ENCODE measurements around the gene VPS37B.

Gene VPS37B

GRCh38 chr12:122867691-122868461 lies 28.0 kb downstream of the VPS37B start:
- no peak for TF ChIP-seq CREB5 (CRISPR knock-in tag; IDR thresholded peaks at IDR 0.05; ENCODE audit: low read depth)
- no peak for TF ChIP-seq ESRRG (CRISPR knock-in tag; IDR thresholded peaks at IDR 0.05)
- TF ChIP-seq RARB (CRISPR knock-in tag; IDR thresholded peaks at IDR 0.05), result no peak
- no peak for TF ChIP-seq BACH2 (CRISPR knock-in tag; IDR thresholded peaks at IDR 0.05; ENCODE audit: borderline replicate concordance)
- no peak for TF ChIP-seq POU6F1 (CRISPR knock-in tag; IDR thresholded peaks at IDR 0.05; ENCODE audit: borderline replicate concordance, low read depth)
- TF ChIP-seq CSRNP3 (CRISPR knock-in tag; IDR thresholded peaks at IDR 0.05), result no peak
- TF ChIP-seq ZC3H10 (CRISPR knock-in tag; IDR thresholded peaks at IDR 0.05), result no peak
- no peak for TF ChIP-seq PATZ1 (CRISPR knock-in tag; IDR thresholded peaks at IDR 0.05; ENCODE audit: borderline replicate concordance)
- no peak for TF ChIP-seq OSR1 (CRISPR knock-in tag; IDR thresholded peaks at IDR 0.05)
- TF ChIP-seq SNAI2 (CRISPR knock-in tag; IDR thresholded peaks at IDR 0.05), result no peak
- no peak for TF ChIP-seq TCF4 (CRISPR knock-in tag; IDR thresholded peaks at IDR 0.05; ENCODE audit: borderline replicate concordance)
- TF ChIP-seq ZNF565 (CRISPR knock-in tag; conservative IDR thresholded peaks at IDR 0.05; ENCODE audit: low read depth), result no peak
- no peak for TF ChIP-seq ZFP3 (CRISPR knock-in tag; IDR thresholded peaks at IDR 0.05)
- TF ChIP-seq ISL1 (CRISPR knock-in tag; IDR thresholded peaks at IDR 0.05), result no peak
- no peak for TF ChIP-seq GLIS3 (CRISPR knock-in tag; IDR thresholded peaks at IDR 0.05)
- TF ChIP-seq PPARA (CRISPR knock-in tag; IDR thresholded peaks at IDR 0.05; ENCODE audit: borderline replicate concordance), result no peak
- peak; percentile 17; the same call in 1 of the 3 replicates for ATAC-seq

GRCh38 chr12:122866950-122867607 lies 28.8 kb downstream of the VPS37B start:
- TF ChIP-seq TSHZ2 (CRISPR knock-in tag; IDR thresholded peaks at IDR 0.05) (no peak), CREB5 (CRISPR knock-in tag; IDR thresholded peaks at IDR 0.05; ENCODE audit: low read depth) (no peak), TOX (CRISPR knock-in tag; IDR thresholded peaks at IDR 0.05; ENCODE audit: borderline replicate concordance) (no peak), ZC3H10 (CRISPR knock-in tag; IDR thresholded peaks at IDR 0.05) (no peak), ZFP3 (CRISPR knock-in tag; IDR thresholded peaks at IDR 0.05) (no peak), ZNF565 (CRISPR knock-in tag; conservative IDR thresholded peaks at IDR 0.05; ENCODE audit: low read depth) (no peak), RARB (CRISPR knock-in tag; IDR thresholded peaks at IDR 0.05) (no peak), OSR1 (CRISPR knock-in tag; IDR thresholded peaks at IDR 0.05) (no peak), ESRRG (CRISPR knock-in tag; IDR thresholded peaks at IDR 0.05) (no peak), ISL1 (CRISPR knock-in tag; IDR thresholded peaks at IDR 0.05) (no peak)
- no peak for ATAC-seq

All from SK-N-SH treated with all-trans-retinoic acid at 6 μM for 48 hours (cell line).